H4 (cell line): ENCODE data around the gene TBC1D1. TPM values are rescaled to one million over a fixed set of nuclear protein-coding genes. Genes with fewer than 3 reads are reported as not detected.

Source experiments
- DNase-seq: peaks from one replicate; pipeline ENCODE4 v3.0.0-alpha.2; 2015; ENCODE audit warnings: low spot score
- total RNA-seq: library from RNA; depleted of rRNA; stranded (reverse); fragments of >200 nt; shearing (Covaris generic); gene quantifications from 2 replicates; pipeline ENCODE4 v1.2.3, GENCODE V29; 2014

The TBC1D1 gene
- total RNA-seq, 1 experiment from 2014 or later = 110 TPM

DNA sequence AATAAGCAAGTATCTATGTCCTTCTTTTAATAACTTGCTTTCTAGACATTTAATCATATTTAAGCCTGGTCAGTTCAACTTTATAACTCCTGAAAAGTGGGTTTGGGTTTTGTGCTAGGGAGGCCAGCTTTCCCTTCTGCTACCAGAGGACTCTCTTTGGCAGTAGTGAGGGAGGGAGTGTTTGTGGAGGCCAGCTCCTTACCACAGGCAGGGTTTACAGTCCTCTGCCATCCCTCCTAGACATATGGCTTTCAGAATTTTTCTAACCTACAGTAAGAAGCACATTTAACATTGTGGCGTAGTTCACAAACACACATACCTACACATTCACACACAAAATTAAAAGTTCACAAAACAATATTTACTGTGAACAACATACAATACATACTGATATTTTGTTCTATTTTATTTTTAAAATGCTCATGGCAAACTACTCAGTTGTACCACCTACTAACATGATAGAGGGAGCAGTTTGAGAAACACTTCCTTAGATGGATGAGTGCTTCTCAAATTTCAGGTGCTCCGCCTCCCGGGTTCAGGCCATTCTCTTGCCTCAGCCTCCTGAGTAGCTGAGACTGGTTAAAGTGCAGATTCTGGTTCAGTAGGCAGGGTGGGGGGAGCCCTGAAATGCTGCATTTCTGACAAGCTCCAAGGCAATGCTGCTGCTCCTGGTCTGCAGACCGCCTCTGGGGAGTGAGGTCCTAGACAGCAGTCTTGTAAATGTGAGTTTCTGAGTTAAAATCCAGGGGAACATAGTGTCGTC is 156.0 kb downstream of the TBC1D1 start:
- DNase-seq = no peak

DNA sequence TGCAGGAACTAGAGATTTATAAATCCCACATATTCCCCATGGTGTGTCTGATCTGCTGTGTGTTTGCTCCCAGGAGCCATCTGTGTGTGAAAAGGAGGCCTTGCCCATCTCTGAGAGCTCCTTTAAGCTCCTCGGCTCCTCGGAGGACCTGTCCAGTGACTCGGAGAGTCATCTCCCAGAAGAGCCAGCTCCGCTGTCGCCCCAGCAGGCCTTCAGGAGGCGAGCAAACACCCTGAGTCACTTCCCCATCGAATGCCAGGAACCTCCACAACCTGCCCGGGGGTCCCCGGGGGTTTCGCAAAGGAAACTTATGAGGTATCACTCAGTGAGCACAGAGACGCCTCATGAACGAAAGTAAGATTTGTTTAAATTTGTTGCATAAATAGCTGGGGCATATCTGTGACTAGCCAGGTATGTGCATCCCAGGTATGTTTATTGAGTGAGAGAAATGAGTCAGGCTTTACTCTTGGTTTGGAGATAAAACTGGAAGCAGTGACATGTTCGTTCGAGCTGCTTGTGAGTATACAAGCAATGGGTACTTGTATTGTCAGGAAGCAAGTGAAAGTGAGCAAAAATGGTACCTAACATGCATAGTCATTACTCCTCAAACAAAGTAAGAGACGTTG is 158.8 kb downstream of the TBC1D1 start:
- no peak for DNase-seq

DNA sequence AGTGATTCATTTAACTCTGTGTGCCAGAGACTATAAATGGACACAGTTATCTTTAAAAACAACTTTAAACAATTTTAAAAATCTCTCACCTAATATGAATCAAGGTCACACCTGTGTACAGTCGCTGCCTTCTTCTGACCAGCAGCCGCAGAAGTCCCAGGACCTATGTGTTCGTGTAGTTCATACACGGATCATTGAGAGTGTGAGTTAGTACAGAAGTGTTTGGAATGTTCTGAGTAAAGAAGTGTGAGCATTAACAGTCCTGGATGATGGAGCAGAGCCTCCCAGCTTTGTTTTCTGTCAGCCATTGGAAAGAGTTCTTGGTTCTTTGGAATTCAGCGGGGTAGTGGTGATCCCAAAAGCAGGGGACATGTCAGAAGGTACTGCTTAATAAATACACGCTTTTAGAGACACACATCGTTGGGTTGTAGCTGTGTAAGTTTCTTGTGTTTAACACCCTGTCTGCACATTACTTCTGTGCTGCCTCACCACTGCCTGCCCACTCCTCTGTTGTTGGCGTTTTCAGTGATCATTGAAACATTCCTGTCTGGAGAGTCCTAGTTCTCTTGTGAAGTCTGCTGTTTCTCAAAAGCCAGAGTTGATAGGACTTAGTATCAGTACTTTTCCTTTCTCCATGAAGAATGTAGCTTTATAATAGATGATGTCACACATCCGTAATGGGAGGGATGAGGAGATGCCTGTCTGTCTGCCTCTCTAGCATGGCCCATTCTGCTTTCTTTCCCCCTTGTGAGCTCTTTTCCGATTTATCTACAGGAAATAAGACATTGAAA is 159.9 kb downstream of the TBC1D1 start:
- no peak for DNase-seq

DNA sequence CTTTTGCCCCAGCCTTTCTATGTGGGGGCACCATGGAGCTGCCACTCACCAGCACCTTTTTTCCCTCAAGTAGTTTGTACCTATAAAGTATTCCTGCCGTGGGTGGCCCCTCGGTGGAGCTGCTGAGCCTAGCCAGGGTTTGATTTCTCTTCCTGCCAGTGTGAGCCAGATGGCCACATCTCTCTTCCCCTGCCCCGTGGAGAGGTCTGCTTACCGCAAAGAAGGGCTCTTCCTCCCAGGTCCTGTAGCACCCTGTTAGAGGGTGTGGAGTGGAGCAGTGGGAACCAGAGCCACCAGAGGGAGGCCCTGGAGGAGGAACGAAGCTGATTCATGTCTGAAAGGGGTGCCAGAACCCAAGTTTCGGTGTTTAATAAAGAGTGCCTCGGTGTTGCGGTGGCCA is 164.7 kb downstream of the TBC1D1 start:
- no peak for DNase-seq

DNA sequence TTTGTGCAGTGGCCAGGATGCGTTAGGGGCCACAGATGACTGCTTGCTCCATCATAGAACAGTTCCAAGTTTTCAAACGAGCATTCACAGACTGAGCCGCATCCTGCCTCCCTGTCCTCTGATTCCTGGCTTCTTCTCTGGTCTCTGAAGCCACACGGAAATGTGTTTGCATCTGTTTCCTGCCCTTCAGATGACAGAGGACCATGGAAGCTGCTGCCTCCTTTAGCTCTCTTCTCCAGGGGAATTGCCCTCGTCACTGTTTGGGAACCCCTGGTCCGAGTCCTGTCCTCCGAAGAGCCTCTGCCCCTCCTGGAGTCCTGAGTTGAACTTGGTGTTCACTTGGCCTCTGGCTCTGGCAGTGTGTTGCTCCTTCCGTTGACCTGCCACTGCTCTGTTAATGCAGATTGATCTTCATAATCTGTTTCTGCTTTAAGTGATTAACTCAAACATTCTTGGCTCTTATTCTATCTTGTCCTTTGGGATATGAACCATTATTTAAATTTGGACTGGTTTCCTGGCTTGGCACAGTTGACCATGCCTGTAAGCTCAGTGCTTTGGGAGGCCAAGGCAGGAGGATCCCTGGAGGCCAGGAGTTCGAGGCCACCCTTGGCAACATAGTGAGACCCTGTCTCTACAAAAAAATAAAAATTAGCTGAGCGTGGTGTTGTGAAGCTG is 165.3 kb downstream of the TBC1D1 start:
- DNase-seq = no peak

DNA sequence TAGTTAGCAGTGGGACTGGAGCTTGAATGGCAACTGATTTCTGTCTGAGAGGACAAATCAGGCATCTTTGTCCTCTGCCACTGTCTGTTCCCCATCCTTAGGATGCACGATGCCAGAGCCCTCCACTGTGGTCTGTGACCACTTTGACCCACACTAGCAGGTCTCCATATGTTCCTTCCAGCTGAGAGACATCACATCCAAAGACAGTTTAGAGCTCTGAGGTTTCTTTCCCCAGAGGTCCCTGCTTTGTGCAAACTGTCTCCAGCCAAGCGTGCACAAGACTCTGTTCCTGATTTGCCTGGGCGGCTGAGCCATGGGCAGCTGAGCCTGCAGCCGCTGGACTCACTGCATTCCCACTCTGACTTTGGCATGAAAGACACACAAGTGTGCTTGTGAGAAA is 167.3 kb downstream of the TBC1D1 start:
- DNase-seq = no peak

DNA sequence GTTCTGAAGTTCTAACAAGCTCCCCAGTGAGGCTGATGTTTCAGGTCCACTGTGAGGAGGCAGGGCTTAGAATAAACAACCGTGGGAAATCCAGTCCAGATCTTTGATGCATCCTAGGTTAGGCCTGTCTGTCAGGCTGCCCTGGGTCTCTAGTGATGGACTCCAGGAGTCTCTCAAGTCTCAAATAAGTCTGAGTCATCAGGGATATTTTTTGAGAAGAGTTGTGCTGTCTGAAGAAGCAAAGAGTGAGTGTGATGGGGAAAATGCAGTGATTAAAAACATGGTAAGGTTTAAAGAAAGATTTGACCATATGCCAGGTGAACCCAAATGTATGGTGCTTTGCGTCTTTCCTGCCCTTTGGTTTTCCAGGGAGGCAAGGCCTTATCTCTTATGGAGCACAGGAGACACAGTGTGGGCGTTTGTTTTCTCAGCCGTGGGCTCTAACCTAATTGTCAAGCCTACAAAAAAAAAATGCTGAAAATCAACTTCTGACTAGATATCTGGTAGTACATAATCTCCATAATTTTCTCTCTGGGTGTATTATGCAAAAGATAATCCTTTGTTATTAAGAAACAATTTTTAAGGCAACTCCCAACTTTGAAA is 170.0 kb downstream of the TBC1D1 start:
- DNase-seq = no peak

DNA sequence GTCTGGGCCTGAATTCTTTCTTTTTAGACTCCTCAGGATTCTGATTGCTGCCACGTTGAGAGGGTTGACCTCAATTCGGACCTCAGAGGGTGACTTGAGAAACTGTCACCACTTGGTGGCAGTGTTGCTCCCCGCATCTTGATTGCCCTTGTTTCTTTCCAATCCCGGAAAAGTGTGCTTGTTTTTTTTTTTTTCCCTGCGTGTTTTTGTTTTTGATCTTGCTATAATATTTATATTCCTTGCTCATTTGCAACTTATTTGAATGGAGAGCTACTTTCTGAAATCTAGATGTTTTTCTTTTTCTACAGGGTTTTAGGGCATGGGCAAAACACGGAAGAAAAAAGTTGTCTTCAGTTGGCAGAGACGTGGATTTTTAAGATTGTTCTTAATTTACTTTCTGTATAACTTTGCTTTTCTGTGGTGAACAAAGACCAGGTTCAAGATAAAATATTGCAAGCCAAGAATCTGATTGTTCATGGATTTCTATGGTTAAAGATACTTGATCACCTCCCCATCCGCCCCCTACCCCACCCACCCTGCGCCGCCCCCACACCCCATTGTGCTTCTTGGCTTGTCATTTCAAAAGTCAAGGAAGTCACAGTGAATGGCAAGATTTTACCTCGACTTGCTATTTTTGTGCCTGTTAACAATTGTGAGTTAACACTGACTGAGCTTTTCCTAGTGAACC is 171.3 kb downstream of the TBC1D1 start:
- peak; percentile 70 for DNase-seq

DNA sequence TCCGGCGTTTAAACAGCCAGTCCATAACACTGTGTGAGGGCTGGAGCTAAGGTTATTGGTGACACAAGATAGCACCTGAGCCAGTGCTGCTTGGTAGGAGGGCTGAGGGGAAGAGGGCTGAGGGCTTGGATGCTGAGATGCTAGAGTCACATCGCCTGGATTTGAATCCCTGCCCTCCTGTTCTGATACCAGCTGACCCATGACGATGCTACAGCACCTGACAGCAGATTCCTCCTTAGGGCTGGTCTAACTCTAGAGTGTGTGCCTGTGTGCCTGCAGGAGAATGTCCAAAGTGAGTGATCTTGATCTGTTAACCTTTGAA is 171.9 kb downstream of the TBC1D1 start:
- DNase-seq = no peak

DNA sequence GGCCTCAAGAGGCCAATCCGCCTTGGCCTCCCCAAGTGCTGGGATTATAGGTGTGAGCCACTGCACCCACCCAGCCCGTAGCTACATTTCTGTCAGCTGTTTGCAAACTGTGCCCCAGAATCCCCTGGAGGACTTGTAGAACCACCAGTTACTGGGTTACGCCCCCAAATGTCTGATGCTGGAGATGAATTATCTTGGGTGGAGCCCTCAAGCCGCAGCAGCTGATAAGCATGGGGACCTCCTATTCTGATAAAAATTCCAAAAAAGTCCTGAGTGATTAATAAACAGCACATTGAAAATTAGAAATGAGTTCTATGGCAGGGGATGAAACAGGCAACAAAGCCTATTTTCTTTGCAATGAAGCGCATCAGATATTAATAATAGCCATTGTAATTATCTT is 174.3 kb downstream of the TBC1D1 start:
- no peak for DNase-seq

DNA sequence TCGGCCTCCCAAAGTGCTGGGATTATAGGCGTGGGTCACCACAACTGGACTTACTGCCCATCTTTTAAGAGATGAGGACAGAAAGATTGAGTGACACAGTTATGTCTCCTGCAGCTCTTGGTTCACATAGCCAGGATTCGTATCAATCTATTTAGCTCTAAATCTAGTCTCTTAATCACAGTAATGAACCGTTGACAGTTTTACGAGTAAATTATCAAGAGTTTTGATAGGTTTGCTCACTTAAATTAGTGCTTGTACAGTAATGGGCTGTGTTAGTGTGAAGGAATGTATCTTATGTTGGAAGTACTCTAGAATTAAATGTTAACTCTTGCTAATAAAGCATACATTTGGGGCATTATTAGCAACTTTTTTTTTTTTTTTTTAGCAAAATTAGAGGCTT is 175.0 kb downstream of the TBC1D1 start:
- no peak for DNase-seq

DNA sequence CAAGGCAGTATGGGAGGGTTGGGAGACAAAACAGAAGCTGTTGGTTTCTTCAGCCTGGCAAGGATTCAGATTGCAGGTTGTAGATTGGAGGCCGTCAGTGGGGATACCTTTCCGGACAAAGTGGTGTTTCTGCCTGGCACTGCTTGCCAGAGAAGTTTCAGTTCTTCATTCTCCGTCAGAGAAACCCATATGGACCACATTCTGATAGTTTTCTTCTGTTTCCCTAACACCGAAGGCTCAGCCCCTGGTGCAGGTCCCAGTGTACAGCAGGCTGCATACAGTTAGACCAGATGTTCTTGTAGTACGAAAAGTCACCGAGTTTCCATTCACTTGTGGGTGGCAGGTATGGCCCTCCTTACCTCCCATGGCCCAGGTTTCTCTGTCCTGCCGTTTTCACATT is 176.6 kb downstream of the TBC1D1 start:
- no peak for DNase-seq

DNA sequence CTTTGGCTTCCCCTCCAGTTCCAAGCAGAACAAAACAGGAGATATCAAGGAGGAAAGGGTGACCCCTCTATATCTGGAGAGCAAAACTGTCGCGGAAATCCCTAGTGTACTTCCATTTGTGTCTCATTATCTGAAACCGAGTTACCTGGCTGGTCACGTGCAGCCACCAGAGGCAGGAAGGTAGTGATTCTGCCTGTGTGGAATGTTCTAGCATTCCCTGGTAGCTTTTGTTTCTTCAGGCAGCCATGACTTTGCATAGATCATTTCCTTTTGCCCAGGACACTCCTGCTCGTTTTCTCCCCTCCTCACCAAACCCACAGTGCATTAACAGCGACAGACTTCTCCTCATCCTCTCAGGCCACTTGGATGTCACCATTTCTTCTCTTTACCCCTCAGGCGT is 177.2 kb downstream of the TBC1D1 start:
- no peak for DNase-seq

DNA sequence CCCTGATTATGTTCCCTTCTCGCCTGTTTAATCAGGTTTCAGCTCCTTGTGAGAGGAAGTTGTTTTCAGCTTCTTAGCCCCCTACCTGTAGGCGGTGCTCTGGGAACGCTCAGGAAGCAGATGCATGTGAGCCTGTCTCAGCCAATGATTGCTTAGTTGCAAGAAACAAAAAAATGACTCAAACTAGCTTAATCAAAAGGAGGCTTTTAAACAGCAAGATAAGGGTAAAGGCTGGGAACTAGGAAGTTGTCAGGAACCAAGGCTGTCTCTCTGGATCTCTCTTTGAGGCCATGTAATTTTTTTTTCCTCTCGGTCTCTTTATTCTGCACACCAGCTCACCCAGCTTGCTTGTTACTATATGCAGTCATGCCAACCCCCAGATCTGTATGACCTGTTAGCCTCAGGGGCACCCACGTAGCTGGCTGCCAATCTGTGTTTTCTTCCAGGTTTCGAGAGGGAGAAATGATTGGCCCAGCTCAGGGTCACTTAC is 178.4 kb downstream of the TBC1D1 start:
- peak; percentile 91 for DNase-seq

DNA sequence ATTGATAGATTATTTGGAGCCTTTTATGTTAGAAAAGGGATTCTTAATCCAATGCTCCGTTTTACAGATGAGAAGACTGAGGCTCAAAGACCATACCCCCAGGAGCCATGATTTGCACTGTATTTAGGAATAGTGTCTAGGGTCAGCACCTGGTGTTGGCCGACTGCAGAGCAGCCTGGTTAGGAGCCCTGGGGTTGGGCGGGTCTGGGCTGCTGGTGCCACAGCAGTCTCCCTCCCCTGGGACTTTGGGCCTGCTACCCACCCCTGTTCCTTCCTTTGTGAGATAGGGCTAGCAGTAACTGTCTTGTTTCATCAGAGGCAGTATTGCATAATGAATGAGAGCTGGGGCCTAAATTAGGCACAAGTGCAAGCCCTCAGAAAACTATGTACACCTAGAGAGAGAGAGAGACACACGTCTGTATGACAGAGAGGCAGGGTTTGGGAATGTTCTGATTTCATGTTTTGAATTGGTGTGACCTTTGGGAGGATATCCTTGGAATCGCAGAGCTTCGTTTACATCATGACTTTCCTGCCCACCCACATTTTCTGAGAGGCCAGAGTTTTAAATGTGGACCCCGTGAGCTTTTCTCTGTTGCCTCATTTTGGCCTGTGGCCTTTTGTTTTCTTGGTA is 181.0 kb downstream of the TBC1D1 start:
- DNase-seq = no peak

DNA sequence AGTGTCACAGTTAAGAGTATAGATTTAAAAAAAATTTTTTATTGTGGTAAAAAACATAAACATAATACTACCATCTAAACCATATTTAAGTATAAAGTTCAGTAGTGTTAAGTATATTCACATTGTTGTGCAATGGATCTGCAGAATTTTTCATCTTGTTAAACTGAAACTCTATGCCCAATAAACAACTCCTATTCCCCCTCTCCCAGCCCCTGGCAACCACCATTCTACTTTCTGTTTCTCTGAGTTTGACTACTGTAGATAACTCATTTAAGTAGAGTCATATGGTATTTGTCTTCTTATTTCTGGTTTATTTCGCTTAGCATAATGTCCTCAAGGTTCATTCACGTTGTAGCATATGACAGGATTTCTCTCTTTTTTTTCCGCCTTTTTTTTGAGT is 181.7 kb downstream of the TBC1D1 start:
- no peak for DNase-seq

DNA sequence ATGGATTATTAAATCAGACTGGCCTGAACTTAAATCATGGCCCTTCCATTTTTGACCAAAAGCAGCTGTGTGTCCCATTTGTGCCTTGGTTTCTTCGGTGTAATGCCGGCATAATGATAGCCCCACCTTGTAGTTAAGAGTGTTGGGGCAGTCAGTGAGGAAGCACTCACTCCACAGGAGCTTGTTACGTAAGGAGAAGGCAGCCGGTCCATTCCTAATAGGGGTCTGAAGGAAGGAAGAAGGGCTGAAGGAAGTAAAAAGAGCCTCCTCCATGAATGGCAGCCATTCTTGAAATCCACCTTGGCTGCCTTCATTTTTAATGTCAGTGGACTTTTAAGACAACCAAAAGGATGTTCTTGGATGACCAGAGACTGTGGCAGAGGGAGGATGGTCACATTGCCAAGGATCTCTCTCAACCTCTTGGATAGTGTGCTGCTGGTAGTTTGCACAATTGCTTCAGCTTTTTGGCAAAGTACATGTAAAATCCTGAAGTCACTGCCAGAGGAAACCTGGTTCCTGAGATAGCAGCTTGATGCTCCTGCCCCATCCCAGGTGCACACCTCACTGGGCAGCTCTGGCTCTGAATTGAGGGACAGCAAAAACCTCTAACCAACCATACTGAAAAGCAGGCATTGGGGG is 182.8 kb downstream of the TBC1D1 start:
- DNase-seq = no peak

DNA sequence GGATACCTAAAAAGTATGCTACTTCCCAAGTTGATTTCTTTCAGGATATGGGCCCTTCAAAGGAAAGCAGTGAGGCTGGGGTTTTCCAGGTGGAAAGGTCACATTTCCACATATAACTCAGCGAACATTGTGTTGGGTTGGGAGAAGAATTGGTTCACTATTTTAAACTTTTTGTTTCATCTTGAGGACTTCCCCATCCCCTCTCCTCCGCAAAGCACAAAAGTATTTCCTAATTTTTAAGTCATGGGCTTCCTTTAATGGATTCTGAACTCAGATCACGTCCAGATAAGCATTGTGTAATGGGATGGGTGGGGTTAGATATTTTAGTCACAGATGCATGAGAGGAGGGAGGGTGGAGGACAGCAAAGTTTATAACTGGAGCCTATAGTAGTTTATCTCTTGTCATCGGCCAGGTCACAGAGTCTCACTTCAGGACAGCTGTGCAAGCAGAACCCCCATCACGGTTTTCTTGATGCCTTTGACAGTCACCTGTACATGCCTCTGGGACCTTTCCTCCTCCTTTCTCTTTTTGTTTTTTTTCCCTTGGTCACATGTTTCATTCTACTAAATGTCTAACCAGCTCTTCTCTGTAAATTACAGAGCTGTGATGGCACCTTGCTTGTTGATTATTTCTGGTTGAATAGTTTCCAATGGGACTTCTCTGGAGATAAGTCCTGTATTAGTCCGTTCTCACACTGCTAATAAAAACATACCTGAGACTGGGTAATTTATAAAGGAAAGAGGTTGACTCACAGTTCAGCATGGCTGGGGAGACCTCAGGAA is 184.7 kb downstream of the TBC1D1 start:
- no peak for DNase-seq

DNA sequence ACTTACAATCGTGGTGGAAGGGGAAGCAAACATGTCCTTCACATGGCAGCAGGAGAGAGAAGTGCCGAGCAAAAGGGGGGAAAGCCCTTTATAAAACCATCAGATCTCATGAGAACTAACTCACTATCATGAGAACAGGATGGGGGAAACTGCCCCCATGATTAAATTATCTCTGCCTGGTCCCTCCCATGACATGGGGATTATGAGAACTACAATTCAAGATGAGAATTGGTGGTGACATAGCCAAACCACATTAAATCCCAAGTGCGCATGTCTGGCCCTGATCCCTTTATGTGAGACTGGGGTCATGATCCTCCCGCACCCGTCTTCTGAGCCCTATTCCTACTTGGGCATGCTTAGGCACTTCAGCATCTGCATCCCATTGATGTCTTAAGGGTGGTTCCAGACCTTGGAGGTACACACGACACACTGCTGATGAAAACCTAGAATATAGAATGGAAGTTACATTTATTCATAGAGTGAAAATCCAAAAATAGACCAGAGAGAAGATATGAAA is 185.3 kb downstream of the TBC1D1 start:
- DNase-seq = no peak
